ENCODE measurements around the gene CCND1.

DNA sequence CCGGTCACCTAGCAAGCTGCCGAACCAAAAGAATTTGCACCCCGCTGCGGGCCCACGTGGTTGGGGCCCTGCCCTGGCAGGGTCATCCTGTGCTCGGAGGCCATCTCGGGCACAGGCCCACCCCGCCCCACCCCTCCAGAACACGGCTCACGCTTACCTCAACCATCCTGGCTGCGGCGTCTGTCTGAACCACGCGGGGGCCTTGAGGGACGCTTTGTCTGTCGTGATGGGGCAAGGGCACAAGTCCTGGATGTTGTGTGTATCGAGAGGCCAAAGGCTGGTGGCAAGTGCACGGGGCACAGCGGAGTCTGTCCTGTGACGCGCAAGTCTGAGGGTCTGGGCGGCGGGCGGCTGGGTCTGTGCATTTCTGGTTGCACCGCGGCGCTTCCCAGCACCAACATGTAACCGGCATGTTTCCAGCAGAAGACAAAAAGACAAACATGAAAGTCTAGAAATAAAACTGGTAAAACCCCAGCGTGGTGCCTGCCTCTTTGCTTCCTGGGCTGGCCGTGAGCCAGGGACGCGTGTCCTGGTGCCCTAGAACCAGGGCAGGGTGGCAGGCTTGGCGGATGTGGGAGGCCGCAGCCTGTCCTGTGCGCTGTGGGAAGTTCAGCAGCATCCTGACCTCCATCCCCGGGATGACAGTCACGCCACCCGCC is 13.2 kb downstream of the CCND1 start:
- TF ChIP-seq, protein P1, sequence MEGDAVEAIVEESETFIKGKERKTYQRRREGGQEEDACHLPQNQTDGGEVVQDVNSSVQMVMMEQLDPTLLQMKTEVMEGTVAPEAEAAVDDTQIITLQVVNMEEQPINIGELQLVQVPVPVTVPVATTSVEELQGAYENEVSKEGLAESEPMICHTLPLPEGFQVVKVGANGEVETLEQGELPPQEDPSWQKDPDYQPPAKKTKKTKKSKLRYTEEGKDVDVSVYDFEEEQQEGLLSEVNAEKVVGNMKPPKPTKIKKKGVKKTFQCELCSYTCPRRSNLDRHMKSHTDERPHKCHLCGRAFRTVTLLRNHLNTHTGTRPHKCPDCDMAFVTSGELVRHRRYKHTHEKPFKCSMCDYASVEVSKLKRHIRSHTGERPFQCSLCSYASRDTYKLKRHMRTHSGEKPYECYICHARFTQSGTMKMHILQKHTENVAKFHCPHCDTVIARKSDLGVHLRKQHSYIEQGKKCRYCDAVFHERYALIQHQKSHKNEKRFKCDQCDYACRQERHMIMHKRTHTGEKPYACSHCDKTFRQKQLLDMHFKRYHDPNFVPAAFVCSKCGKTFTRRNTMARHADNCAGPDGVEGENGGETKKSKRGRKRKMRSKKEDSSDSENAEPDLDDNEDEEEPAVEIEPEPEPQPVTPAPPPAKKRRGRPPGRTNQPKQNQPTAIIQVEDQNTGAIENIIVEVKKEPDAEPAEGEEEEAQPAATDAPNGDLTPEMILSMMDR (IDR thresholded peaks at IDR 0.05) = no peak
- no peak for TF ChIP-seq POLR2A (IDR thresholded peaks at IDR 0.05)

Measured in heart left ventricle (tissue), 13 donors.